PFSK-1 (cell line): ENCODE results near the gene SEC14L2.

Experiments
- FOXP2 ChIP-seq: optimal IDR thresholded peaks from 2 replicates; pipeline ENCODE3; 2011; ENCODE audit warnings: borderline replicate concordance, control low read depth, inconsistent platforms; ENCODE audit not compliant: insufficient read depth; ENCODE audit errors: extremely low read length, extremely low read depth
- POLR2AphosphoS5 ChIP-seq: IDR thresholded peaks from 2 replicates; pipeline ENCODE4 v1.6.1; 2012; ENCODE audit warnings: low read depth, mild to moderate bottlenecking, control low read depth, low read length, moderate library complexity
- REST ChIP-seq, 2 experiments: IDR thresholded peaks; 2 replicates each; pipeline versions ENCODE4 v1.6.1 to v1.8.0; 2011 to 2012; ENCODE audit warnings: low read depth in 2 of 2, low read length in 2 of 2, control low read depth in 1 of 2, inconsistent platforms in 1 of 2, mild to moderate bottlenecking in 1 of 2, moderate library complexity in 1 of 2; ENCODE audit not compliant: insufficient read depth in 1 of 2
- SIN3A ChIP-seq: IDR thresholded peaks from 2 replicates; pipeline ENCODE4 v1.6.1; 2012; ENCODE audit warnings: mild to moderate bottlenecking, low read length, moderate library complexity, borderline replicate concordance; ENCODE audit not compliant: insufficient read depth
- TAF1 ChIP-seq: IDR thresholded peaks from 2 replicates; pipeline ENCODE4 v1.6.1; 2012; ENCODE audit warnings: low read length, control low read depth, borderline replicate concordance; ENCODE audit not compliant: insufficient read depth

The SEC14L2 gene

GRCh38 chr22:30365891-30366290 lies 30.9 kb upstream of the SEC14L2 start:
- TF ChIP-seq FOXP2 (no peak), SIN3A (no peak), TAF1 (no peak), REST (IDR thresholded peaks at IDR 0.05; ENCODE audit: insufficient read depth in 1 of 2, low read depth in 2 of 2, low read length in 2 of 2) (no peak), POLR2AphosphoS5 (no peak)

GRCh38 chr22:30368420-30368819 lies 28.4 kb upstream of the SEC14L2 start:
- TF ChIP-seq TAF1 (no peak), POLR2AphosphoS5 (no peak), REST (IDR thresholded peaks at IDR 0.05; ENCODE audit: insufficient read depth in 1 of 2, low read depth in 2 of 2, low read length in 2 of 2) (no peak), FOXP2 (no peak), SIN3A (no peak)

- TF ChIP-seq TAF1 (no peak), REST (IDR thresholded peaks at IDR 0.05; ENCODE audit: insufficient read depth in 1 of 2, low read depth in 2 of 2, low read length in 2 of 2) (no peak), FOXP2 (no peak), SIN3A (no peak), POLR2AphosphoS5 (no peak)
Observed at GRCh38 chr22:30370641-30371230, 26.1 kb upstream of the SEC14L2 start.

- TF ChIP-seq REST (IDR thresholded peaks at IDR 0.05; ENCODE audit: insufficient read depth in 1 of 2, low read depth in 2 of 2, low read length in 2 of 2) (no peak), POLR2AphosphoS5 (no peak), FOXP2 (no peak)
Observed at GRCh38 chr22:30371321-30371720, 25.5 kb upstream of the SEC14L2 start.

- TF ChIP-seq TAF1 (no peak), REST (IDR thresholded peaks at IDR 0.05; ENCODE audit: insufficient read depth in 1 of 2, low read depth in 2 of 2, low read length in 2 of 2) (no peak), SIN3A (no peak), FOXP2 (no peak), POLR2AphosphoS5 (no peak)
Observed at GRCh38 chr22:30371981-30372380, 24.8 kb upstream of the SEC14L2 start.
